GM18511 (cell line): ENCODE results near the gene SCN4A.
"Not testable (repeated sequence)": the region's sequence is repeated elsewhere in the genome, so short reads cannot be mapped to it uniquely, and the experiment has no call there.

ENCODE experiments used
- ATAC-seq: cut with Tn5 transposase; IDR thresholded peaks from one replicate; pipeline ENCODE4 v1.9.1; 2021; ENCODE audit warnings: mild to moderate bottlenecking, moderate library complexity; ENCODE audit not compliant: unreplicated experiment

SCN4A gene

GRCh38 chr17:63972796-63973195 is at the start of gene SCN4A:
TSS of gene SCN4A (minus strand) at chr17:63972918. CDS start at chr17:63972841, 77 bp downstream.
- ATAC-seq: no peak

GRCh38 chr17:64020056-64020766 is 47.5 kb upstream of the SCN4A start, which contains the start of gene ICAM2:
TSS of gene ICAM2 (minus strand) at chr17:64020633. CDS start at chr17:64006691, 13,942 bp downstream.
- ATAC-seq: peak; percentile 81

- not testable (repeated sequence) for ATAC-seq
Measured at GRCh38 chr17:64019551-64019961, 46.8 kb upstream of the SCN4A start.

GRCh38 chr17:64017381-64017980 is 44.8 kb upstream of the SCN4A start:
- no peak for ATAC-seq

- ATAC-seq: no peak
Measured at GRCh38 chr17:64016974-64017373, 44.3 kb upstream of the SCN4A start.

GRCh38 chr17:64016231-64016784 is 43.6 kb upstream of the SCN4A start:
- ATAC-seq: no peak

- ATAC-seq: no peak
Measured at GRCh38 chr17:64015447-64015846, 42.7 kb upstream of the SCN4A start.

GRCh38 chr17:64009571-64010402 is 37.1 kb upstream of the SCN4A start:
- ATAC-seq: no peak

- no peak for ATAC-seq
Measured at GRCh38 chr17:64008830-64009229, 36.1 kb upstream of the SCN4A start.

- no peak for ATAC-seq
Measured at GRCh38 chr17:64008346-64008745, 35.6 kb upstream of the SCN4A start.

GRCh38 chr17:64007838-64008282 is 35.1 kb upstream of the SCN4A start:
- ATAC-seq: no peak

GRCh38 chr17:64007089-64007837 is 34.5 kb upstream of the SCN4A start:
- ATAC-seq: not testable (repeated sequence)

- no peak for ATAC-seq
Measured at GRCh38 chr17:64006361-64007088, 33.8 kb upstream of the SCN4A start.

GRCh38 chr17:64005734-64006167 is 33.0 kb upstream of the SCN4A start:
- no peak for ATAC-seq

- no peak for ATAC-seq
Measured at GRCh38 chr17:64004903-64005733, 32.4 kb upstream of the SCN4A start.

- no peak for ATAC-seq
Measured at GRCh38 chr17:64004218-64004770, 31.6 kb upstream of the SCN4A start.

- no peak for ATAC-seq
Measured at GRCh38 chr17:64003526-64004121, 30.9 kb upstream of the SCN4A start.
